ENCODE data around the gene CCDC142. TPM values are rescaled to one million over a fixed set of nuclear protein-coding genes. Genes with fewer than 3 reads are reported as not detected.

Gene CCDC142
- 31.1 TPM for total RNA-seq

GRCh38 chr2:74482801-74483674, at the start of gene CCDC142, which contains the start of gene TTC31:
CCDC142 (minus strand) TSS chr2:74482998; CDS start chr2:74482837, 161 bp downstream.
TTC31 (plus strand) TSS chr2:74483081; CDS start chr2:74483096, 15 bp downstream.

GRCh38 chr2:74529357-74530238, 46.8 kb upstream of the CCDC142 start, which contains the start of the genes AUP1 and HTRA2:
AUP1 (minus strand) TSS chr2:74529706; CDS start chr2:74529629, 77 bp downstream.
HTRA2 (plus strand) TSS chr2:74529933; CDS start chr2:74530007, 74 bp downstream.

GRCh38 chr2:74525717-74526648, 43.2 kb upstream of the CCDC142 start, which contains the start of gene DQX1:
DQX1 (minus strand) TSS chr2:74526231; CDS start chr2:74525729, 502 bp downstream.

GRCh38 chr2:74514368-74515270, 31.8 kb upstream of the CCDC142 start, which contains the start of gene TLX2:
TLX2 (plus strand) TSS chr2:74514450; CDS start chr2:74514807, 357 bp downstream.

GRCh38 chr2:74507145-74507925, 24.5 kb upstream of the CCDC142 start, which contains the start of gene PCGF1:
PCGF1 (minus strand) TSS chr2:74507695; CDS start chr2:74507668, 27 bp downstream.

GRCh38 chr2:74499267-74499939, 16.6 kb upstream of the CCDC142 start, which contains the start of gene LBX2:
LBX2 (minus strand) TSS chr2:74499603; CDS start chr2:74499537, 66 bp downstream.

GRCh38 chr2:74472086-74472944, 10.5 kb downstream of the CCDC142 start, which contains the start of gene MRPL53:
MRPL53 (minus strand) TSS chr2:74472680; CDS start chr2:74472660, 20 bp downstream.

GRCh38 chr2:74458132-74458937, 24.5 kb downstream of the CCDC142 start, which contains the start of gene WBP1:
WBP1 (plus strand) TSS chr2:74458438; CDS start chr2:74458603, 165 bp downstream.

GRCh38 chr2:74454654-74455511, 27.9 kb downstream of the CCDC142 start, which contains the start of gene INO80B:
INO80B (plus strand) TSS chr2:74455087; CDS start chr2:74455117, 30 bp downstream.

GRCh38 chr2:74441690-74442482, 40.9 kb downstream of the CCDC142 start, which contains the start of gene RTKN:
RTKN (minus strand) TSS chr2:74441937; CDS start chr2:74441816, 121 bp downstream.

